HG03060 (cell line): Measurements from ENCODE around the gene ERICH4.
"Not testable (repeated sequence)": the region's sequence is repeated elsewhere in the genome, so short reads cannot be mapped to it uniquely, and the experiment has no call there.

Experiments used
- ATAC-seq: cut with Tn5 transposase; IDR thresholded peaks from one replicate; pipeline ENCODE4 v1.9.1; 2021; ENCODE audit warnings: low read depth, moderate number of reproducible peaks; ENCODE audit not compliant: unreplicated experiment

The ERICH4 gene, protein sequence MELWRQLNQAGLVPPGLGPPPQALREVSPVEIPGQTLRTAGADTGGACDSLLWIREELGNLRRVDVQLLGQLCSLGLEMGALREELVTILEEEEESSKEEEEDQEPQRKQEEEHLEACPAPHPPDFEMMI

DNA sequence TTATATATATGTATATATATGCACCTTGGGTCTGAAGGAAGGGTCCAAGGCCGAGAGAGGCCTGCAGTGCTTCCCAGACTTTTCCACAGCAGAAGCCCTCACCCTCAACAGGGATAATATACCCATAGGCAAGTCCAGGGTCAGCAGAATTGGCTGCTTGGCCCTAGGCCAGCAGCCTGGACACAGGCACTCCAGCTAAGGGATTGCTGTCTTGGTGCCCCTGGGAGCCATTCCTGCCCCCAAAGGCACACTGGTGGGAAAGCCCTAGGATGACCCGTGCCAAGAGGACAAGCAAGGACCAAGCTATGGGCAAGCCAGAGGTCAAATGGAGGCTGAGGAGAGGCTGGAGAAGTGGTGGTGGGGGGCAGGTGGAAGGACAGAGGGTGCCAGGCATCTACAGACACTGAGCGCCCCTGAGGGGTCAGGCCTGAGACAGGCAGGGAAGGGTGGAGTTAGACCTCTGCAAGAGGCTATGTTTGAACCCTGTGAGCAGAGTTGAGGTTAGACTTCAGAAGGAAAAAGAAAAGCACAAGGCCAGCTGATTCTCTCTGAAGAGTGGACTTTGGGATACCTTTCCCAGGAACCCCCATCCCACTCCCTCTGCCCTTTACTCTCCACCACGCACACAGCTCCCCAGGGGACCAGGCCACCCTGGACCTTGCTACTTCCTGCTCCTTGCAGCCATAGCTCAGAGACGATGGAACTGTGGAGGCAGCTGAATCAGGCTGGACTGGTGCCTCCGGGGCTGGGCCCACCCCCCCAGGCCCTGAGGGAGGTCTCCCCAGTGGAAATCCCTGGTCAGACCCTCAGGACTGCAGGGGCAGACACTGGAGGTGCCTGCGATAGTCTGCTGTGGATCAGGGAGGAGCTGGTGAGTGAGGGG lies at the start of gene ERICH4:
Gene ERICH4 (plus strand): TSS at position 684 of the 883 bp plus-strand sequence. CDS start 14 bp downstream, at position 698.
- no peak for ATAC-seq

DNA sequence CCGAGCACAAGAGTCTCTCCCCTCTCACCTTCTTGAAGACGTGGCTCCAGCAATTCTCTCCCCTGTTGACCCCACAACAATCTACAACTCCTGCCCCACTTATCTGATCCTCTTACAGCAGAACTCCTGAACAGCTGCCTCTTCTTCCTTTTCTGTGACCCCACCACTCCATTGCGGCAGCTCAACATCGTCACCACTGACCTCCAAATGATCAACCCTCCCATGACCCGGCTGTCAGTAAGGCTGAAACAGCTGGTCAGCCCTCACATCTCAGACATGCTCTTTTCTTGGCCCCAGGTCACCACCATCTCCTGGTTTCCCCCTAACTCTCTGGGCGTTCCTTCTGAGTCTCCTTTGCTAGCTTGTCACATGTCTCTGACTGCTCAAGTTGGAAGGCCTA lies 47.6 kb upstream of the ERICH4 start:
- ATAC-seq, result no peak

GRCh38 chr19:41397086-41398049 lies 45.6 kb upstream of the ERICH4 start, which contains the start of the genes BCKDHA and EXOSC5:
BCKDHA (plus strand) TSS chr19:41397818; CDS start chr19:41397828, 10 bp downstream.
EXOSC5 (minus strand) TSS chr19:41397359; CDS start chr19:41397328, 31 bp downstream.
- ATAC-seq, result peak; percentile 93

- ATAC-seq, result no peak
Measured at GRCh38 chr19:41398050-41398418, 44.9 kb upstream of the ERICH4 start.

DNA sequence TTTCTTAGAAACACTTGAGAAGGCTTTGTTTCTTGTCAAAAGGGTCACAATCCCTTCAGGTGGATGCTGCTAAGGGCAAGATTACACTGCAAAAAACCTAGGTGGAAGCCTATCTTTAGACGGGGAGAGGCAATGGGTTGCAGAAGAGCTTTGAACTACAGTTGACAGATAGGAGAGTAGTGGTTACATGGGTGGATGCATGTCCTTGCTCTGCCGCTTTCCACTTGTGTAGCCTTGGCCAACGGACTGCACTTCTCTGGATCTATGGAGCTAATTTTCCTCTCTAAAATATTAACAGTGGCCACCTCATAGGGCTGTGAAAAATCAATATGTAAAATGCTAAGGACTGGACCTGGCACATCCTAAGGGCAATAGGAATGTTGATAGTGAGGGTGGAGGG lies 44.4 kb upstream of the ERICH4 start:
- ATAC-seq, result no peak

GRCh38 chr19:41399091-41399490 lies 43.9 kb upstream of the ERICH4 start:
- no peak for ATAC-seq

GRCh38 chr19:41399525-41399924 lies 43.4 kb upstream of the ERICH4 start:
- ATAC-seq, result no peak

GRCh38 chr19:41401483-41401882 lies 41.5 kb upstream of the ERICH4 start:
- ATAC-seq, result no peak

GRCh38 chr19:41402010-41402409 lies 40.9 kb upstream of the ERICH4 start:
- no peak for ATAC-seq

GRCh38 chr19:41403181-41403970 lies 39.6 kb upstream of the ERICH4 start:
- ATAC-seq, result no peak

DNA sequence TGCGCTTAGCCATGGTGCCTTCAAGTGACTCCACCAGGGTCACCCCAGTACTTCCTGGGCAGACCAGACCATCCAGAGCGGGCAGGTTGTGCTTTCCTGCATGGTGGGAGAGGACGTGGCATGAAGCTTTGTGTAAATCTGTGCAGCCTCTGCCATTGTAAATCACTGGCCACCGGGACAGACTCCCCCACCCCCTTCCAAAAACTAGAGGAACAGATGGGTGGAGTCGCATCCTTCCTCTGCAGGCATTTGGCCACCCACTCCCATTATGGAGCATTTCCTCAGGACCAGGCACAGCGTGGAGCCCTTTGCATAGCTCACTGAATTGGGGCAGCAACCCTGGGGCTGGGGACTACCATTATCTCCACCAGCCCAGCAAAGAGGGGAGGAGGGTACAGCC lies 37.2 kb upstream of the ERICH4 start:
- ATAC-seq, result no peak

DNA sequence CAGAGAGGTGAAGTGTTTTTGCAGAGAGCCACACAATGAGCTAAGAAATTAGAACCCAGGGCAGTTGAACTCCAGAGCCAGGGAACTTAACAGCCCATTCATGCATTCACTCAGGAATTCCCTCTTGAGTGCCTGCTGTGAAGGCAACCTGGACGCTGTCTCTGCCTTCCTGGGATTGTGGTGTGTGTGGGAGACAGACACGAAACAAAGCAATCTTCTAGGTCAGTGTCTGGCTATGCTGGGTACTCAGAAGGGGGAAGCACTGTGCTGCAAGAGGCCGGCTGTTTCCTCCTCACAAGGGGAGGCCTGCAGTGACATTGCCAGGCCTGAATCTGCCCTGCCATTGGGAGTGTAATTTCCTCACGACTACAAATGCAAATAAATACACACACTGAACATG lies 35.7 kb upstream of the ERICH4 start:
- ATAC-seq, result no peak

GRCh38 chr19:41408256-41408655 lies 34.7 kb upstream of the ERICH4 start:
- ATAC-seq, result no peak

DNA sequence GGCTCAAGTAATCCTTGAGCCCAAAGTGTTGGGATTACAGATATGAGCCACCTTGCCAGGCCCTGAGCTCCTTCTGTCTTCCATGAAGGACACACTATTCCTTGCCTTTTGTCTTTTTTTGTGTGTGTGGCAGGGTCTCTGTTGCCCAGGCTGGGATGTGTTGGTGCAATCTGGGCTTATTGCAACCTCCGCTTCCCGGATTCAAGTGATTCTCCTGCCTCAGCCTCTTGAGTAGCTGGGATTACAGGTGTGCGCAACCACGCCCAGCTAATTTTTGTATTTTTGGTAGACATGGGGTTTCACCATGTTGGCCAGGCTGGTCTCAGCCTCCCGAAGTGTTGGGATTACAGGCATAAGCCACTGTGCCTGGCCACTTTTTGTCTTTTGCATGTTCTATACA lies 34.1 kb upstream of the ERICH4 start:
- ATAC-seq, result not testable (repeated sequence)

DNA sequence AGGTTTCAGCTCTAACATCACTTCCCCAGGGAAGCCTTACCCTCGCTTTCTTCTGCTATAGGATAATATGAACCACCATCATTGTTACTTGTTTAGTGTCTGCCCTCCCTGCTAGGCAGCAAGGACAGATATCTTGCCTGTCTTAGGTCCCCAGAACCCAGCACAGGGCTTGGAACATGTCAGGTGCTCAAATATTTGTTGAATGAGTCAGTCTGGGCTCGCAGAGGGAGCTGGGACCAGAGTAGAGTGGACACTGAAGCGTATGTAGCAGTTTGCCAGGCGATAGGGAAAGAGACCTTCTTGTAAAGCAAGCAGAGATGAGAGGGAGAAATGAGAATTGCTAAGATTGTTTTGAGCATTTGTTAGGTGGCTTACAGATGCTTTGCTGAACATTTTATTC lies 33.7 kb upstream of the ERICH4 start:
- no peak for ATAC-seq

GRCh38 chr19:41410336-41411054 lies 32.5 kb upstream of the ERICH4 start:
- ATAC-seq, result no peak

GRCh38 chr19:41411100-41411967 lies 31.6 kb upstream of the ERICH4 start:
- no peak for ATAC-seq

- ATAC-seq, result no peak
Measured at GRCh38 chr19:41411968-41412265, 31.0 kb upstream of the ERICH4 start.

- no peak for ATAC-seq
Measured at GRCh38 chr19:41412953-41413352, 30.0 kb upstream of the ERICH4 start.
